AG10803 (cell line): ENCODE measurements around the gene LTBP1.

Experiments used
- DNase-seq: peaks from one replicate; pipeline ENCODE4 v3.0.0; 2010; ENCODE audit warnings: low read depth
- H3K4me3 ChIP-seq: 2 replicates; pipeline ENCODE4 v1.5.1; 2011; ENCODE audit warnings: mild to moderate bottlenecking, low read length, control low read depth
- TF ChIP-seq, protein P1 (sequence below): conservative IDR thresholded peaks from 2 replicates; pipeline ENCODE4 v1.5.1; 2011; ENCODE audit warnings: mild to moderate bottlenecking, low read length, control low read depth, inconsistent platforms

Gene LTBP1

DNA sequence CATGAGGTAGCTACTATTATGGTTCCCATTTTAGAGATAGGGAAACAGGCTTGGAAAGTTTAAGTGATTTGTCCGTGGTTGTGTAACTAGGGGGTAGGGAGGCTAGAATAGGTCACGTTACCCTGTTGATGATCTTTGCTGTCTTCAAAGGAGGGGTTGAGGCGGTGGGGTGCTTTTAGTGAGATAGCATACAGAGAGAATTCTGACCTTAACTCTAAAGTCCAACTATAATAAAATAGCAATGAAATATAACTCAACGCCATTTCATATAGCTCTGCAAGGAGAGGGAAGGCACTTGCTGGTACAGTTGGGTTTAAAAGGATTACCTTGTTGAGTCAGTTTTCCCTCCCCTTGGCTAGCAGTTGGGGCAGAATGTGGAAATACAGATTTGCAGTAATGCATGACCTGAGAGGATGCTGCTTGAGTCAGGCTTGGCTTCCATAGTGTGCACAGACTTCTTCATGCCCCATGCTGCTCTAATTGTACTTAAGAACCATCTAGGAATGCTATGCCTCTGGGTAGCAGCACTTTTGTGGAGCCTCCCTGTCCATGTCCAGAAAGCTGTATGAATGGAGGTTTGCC, 143.9 kb downstream of the LTBP1 start:
- H3K4me3 ChIP-seq: no peak overlapping the region
- TF ChIP-seq, protein P1, sequence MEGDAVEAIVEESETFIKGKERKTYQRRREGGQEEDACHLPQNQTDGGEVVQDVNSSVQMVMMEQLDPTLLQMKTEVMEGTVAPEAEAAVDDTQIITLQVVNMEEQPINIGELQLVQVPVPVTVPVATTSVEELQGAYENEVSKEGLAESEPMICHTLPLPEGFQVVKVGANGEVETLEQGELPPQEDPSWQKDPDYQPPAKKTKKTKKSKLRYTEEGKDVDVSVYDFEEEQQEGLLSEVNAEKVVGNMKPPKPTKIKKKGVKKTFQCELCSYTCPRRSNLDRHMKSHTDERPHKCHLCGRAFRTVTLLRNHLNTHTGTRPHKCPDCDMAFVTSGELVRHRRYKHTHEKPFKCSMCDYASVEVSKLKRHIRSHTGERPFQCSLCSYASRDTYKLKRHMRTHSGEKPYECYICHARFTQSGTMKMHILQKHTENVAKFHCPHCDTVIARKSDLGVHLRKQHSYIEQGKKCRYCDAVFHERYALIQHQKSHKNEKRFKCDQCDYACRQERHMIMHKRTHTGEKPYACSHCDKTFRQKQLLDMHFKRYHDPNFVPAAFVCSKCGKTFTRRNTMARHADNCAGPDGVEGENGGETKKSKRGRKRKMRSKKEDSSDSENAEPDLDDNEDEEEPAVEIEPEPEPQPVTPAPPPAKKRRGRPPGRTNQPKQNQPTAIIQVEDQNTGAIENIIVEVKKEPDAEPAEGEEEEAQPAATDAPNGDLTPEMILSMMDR: no peak
- DNase-seq: no peak

DNA sequence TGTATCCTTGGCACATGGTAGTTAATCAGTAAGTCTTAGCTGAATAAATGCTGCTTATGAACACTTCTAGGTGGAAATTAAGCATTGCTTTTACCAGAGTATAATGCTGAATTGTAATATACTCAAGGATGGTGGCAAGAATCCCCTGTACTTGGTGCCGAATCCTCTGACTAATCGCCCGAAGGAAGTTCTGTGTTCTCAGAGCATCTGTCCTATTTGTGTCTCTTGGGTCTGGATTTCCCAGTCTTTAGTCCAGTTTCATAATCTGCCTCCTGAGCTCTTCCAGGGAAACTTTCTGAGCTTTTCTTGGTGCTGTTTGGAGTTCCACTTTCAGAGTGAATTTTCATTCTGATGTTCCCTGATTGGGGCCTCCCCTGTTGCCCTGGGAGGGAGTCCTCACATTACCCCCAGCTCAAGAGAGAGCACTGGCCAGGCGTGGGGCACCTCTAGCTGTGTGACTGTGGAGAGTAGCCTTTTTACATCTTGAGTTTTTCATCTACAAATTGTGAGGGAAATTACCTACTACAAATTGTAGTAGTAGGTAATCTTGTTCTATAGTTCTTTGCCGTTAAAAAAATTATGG, 144.9 kb downstream of the LTBP1 start:
- TF ChIP-seq, protein P1: no peak
- peak; percentile 8 for DNase-seq
- no peak overlapping the region for H3K4me3 ChIP-seq

DNA sequence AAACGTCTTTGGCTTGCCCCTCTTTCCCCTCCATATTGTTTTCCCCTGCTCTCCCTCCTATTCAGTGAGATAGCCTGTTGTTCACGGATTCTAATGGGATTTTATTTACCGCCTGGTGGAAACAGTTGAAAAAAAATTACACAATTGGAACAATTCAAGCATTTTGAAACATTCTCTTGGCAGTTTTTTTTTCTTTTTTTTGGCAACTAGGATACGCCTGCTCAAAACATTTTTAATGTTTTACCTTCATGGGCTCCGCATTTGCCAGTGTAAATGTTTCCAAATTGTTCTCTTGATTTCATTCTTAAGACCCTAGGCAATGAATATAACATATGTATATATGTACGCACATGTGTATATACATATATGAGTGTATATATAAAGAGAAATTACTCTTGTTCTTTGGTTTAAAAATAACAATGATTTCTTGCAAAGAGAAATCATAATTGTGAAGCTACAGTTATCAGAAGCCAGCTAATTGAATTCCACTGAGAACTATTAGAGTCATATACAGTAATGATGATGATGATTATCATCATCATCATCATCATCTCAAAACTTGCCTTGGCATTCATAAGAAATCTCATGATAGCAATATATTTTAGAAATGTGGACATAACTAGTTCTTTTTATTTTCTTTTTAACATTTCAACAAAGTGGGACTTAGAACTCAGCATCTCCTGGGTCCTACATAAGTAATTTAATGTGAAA, 146.7 kb downstream of the LTBP1 start:
- TF ChIP-seq, protein P1: no peak
- DNase-seq: no peak
- H3K4me3 ChIP-seq: no peak overlapping the region

DNA sequence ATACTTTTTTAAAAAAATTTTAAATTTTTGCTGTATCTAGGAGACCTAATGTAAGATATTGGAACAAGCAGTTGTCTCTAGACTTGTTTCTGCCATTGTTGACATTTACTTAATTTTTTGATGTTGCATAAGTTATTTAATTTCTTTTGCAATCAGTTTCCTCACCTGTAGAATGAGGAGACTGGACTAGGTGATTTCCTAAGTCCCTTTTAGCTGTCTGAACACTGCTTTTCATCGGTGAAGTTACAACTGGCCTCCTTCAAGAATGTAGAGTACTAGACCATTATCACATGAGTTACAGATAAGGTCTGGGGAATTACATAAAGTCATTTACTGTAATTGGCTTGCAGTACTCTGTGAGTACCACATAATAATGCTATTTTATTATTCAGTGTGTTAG, 147.6 kb downstream of the LTBP1 start:
- TF ChIP-seq, protein P1: no peak
- no peak overlapping the region for H3K4me3 ChIP-seq
- DNase-seq: no peak

DNA sequence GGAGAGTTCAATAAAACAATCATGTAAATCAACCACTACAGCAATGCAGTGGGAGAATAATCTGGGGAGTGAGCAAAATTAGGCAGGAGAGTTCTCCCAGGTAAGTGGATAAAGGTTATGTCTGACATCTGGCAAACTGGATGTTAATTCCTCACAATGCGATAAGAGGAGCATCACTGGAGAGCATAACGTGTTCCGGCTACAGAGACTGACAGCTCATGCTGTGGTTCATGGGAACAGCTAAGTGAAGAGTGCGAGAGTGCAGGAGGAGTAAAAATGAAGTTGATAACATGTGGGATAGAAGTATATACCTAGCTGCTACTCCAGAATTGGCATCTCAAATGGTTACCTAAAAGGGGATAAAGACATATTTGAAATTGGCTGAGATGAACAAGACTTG, 153.2 kb downstream of the LTBP1 start:
- TF ChIP-seq, protein P1: no peak
- DNase-seq: no peak

DNA sequence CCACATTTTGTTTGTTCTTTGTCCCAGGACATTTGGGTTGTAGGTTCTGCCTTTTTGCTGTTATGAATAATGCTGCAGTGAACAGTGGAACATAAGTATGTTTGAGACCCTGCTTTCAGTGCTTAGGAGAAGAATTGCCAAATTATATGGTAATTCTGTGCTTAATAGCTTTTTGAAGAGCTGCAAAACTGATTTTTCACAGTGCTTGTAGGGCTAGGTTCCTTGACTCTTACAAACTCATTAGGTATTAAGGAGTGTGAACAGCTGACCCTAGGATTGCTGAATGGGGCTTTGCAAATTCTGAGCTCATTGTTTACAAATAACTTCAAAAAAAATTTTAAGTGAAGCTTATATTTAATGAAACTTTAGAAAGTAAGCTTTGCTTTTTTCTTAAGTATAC, 154.2 kb downstream of the LTBP1 start:
- DNase-seq: no peak
- no peak overlapping the region for H3K4me3 ChIP-seq
- TF ChIP-seq, protein P1: no peak

More for the DNA sequence above, 153.2 kb downstream of the LTBP1 start:
- no peak overlapping the region for H3K4me3 ChIP-seq
